Activated B cell treated with CpG ODN at 0.5 μM for 24 hours (primary cell): ENCODE data around the gene G3BP2. TPM values are rescaled to one million over a fixed set of nuclear protein-coding genes. Genes with fewer than 3 reads are reported as not detected.

ENCODE experiments used
- ATAC-seq: fragments of 200-7000 bp; cut with Tn5 transposase; one replicate; pipeline ENCODE4 v1.10.0; 2021; ENCODE audit warnings: low read depth, mild to moderate bottlenecking, moderate library complexity
- CTCF ChIA-PET: fragments of 350-600 bp; sonication (Branson Sonifier 250); formaldehyde crosslinking; loops from one replicate; lab custom pipeline; 2021; ENCODE audit warnings: antibody characterized with exemption; lab: Charles Lee
- POLR2A ChIA-PET: fragments of 350-600 bp; sonication (Branson Sonifier 250); formaldehyde crosslinking; loops from one replicate; lab custom pipeline; 2021; ENCODE audit warnings: antibody characterized with exemption; lab: Charles Lee
- DNase-seq: peaks from one replicate; pipeline ENCODE4 v3.0.0; 2022
- H3K27ac Mint-ChIP-seq: one replicate; pipeline ENCODE4 v1.8.0; 2020; ENCODE audit warnings: mixed read lengths
- H3K27me3 Mint-ChIP-seq: one replicate; pipeline ENCODE4 v1.8.0; 2021; ENCODE audit warnings: mixed read lengths
- H3K36me3 Mint-ChIP-seq: one replicate; pipeline ENCODE4 v1.8.0; 2021; ENCODE audit warnings: low read depth, mixed read lengths
- H3K4me1 Mint-ChIP-seq: one replicate; pipeline ENCODE4 v1.8.0; 2021; ENCODE audit warnings: mixed read lengths
- H3K4me3 Mint-ChIP-seq: one replicate; pipeline ENCODE4 v1.8.0; 2020; ENCODE audit warnings: mild to moderate bottlenecking, mixed read lengths
- H3K9me3 Mint-ChIP-seq: one replicate; pipeline ENCODE4 v1.8.0; 2020; ENCODE audit warnings: mixed read lengths
- CTCF ChIP-seq: fragments of 200-600 bp; IDR thresholded peaks from one replicate; pipeline ENCODE4 v1.8.0; 2022; ENCODE audit warnings: antibody characterized with exemption, mild to moderate bottlenecking
- intact Hi-C: fragments of 100-400 bp; cut with micrococcal nuclease; formaldehyde crosslinking; loops from one replicate; pipeline ENCODE4 v1.15.1; 2024
- total RNA-seq: library from RNA; stranded (reverse); gene quantifications from 2 replicates; pipeline ENCODE4 v1.2.3, GENCODE V29; 2022

Gene G3BP2
- total RNA-seq, 1 donor from 2014 or later: 103 TPM

GRCh38 chr4:75685546-75686189 is 12.5 kb upstream of the G3BP2 start:
- H3K4me3 Mint-ChIP-seq: no peak overlapping the region
- no peak for ATAC-seq
- H3K27ac Mint-ChIP-seq: no peak overlapping the region
- H3K36me3 Mint-ChIP-seq: no peaks in the 10 kb centered on the region
- no peak for TF ChIP-seq CTCF
- intact Hi-C loops: no loop called here
- ChIA-PET POLR2A (interaction anchor here (1.1 kb wide), 1 partner anchor 13 kb away, joined by 3 read pairs; the partner anchor contains the start of gene G3BP2), CTCF (no interaction called here)
- H3K9me3 Mint-ChIP-seq: no peaks in the 10 kb centered on the region
- no peak for DNase-seq
- peaks cover 4% of the 10 kb centered on the region for H3K4me1 Mint-ChIP-seq
- no peaks in the 10 kb centered on the region for H3K27me3 Mint-ChIP-seq

- intact Hi-C loops: no loop called here
- ATAC-seq (no peak), DNase-seq (no peak)
- ChIA-PET CTCF (no interaction called here), POLR2A (interaction anchor here (0.7 kb wide), 1 partner anchor 15 kb away, joined by 3 read pairs; no protein-coding TSS in a partner anchor)
- Mint-ChIP-seq H3K9me3 (no peaks in the 10 kb centered on the region), H3K4me3 (no peak overlapping the region), H3K36me3 (no peaks in the 10 kb centered on the region), H3K27ac (no peak overlapping the region), H3K4me1 (peaks cover 4% of the 10 kb centered on the region), H3K27me3 (no peaks in the 10 kb centered on the region)
- no peak for TF ChIP-seq CTCF
These were observed 10.4 kb upstream of the G3BP2 start for GRCh38 chr4:75683482-75684155.

- TF ChIP-seq CTCF: no peak
- intact Hi-C loops: no loop called here
- ATAC-seq (no peak), DNase-seq (no peak)
- H3K27me3 Mint-ChIP-seq: no peaks in the 10 kb centered on the region
- no peaks in the 10 kb centered on the region for H3K9me3 Mint-ChIP-seq
- H3K4me3 Mint-ChIP-seq: no peak overlapping the region
- H3K4me1 Mint-ChIP-seq: peaks cover 4% of the 10 kb centered on the region
- ChIA-PET POLR2A (no interaction called here), CTCF (no interaction called here)
- H3K27ac Mint-ChIP-seq: no peak overlapping the region
- no peaks in the 10 kb centered on the region for H3K36me3 Mint-ChIP-seq
These were observed 6.8 kb upstream of the G3BP2 start for GRCh38 chr4:75679876-75680575.

- Mint-ChIP-seq H3K4me3 (no peak overlapping the region), H3K27ac (no peak overlapping the region), H3K27me3 (no peaks in the 10 kb centered on the region), H3K4me1 (peaks cover 7% of the 10 kb centered on the region), H3K9me3 (no peaks in the 10 kb centered on the region), H3K36me3 (no peaks in the 10 kb centered on the region)
- TF ChIP-seq CTCF: no peak
- POLR2A ChIA-PET: no interaction called here
- ATAC-seq (no peak), DNase-seq (no peak)
- intact Hi-C loops: no loop called here
- CTCF ChIA-PET: no interaction called here
These were observed 5.8 kb upstream of the G3BP2 start for GRCh38 chr4:75678965-75679364.

GRCh38 chr4:75678473-75678872 is 5.3 kb upstream of the G3BP2 start:
- Mint-ChIP-seq H3K27ac (no peak overlapping the region), H3K4me3 (no peak overlapping the region), H3K4me1 (peaks cover 12% of the 10 kb centered on the region), H3K9me3 (no peaks in the 10 kb centered on the region), H3K27me3 (no peaks in the 10 kb centered on the region), H3K36me3 (peaks cover 2% of the 10 kb centered on the region)
- no peak for ATAC-seq
- ChIA-PET POLR2A (no interaction called here), CTCF (no interaction called here)
- no peak for DNase-seq
- intact Hi-C loops: no loop called here
- no peak for TF ChIP-seq CTCF
